DOHH2 (cell line): ENCODE data around the gene PNMA1.

Source experiments
- H3F3A ChIP-seq: fragments of 200-600 bp; sonication (generic), shearing (Covaris generic); 2 replicates; pipeline ENCODE4 v1.6.0; 2016; ENCODE audit warnings: antibody characterized with exemption, mild to moderate bottlenecking; ENCODE audit not compliant: control insufficient read depth, insufficient read depth
- H3K27ac ChIP-seq: fragments of 200-600 bp; sonication (generic); 2 replicates; pipeline ENCODE4 v1.5.1; 2014; ENCODE audit warnings: low read depth, mild to moderate bottlenecking, low read length, moderate library complexity
- H3K27me3 ChIP-seq: fragments of 200-600 bp; sonication (generic); 2 replicates; pipeline ENCODE4 v1.6.1; 2014; ENCODE audit warnings: mild to moderate bottlenecking, low read length, mixed read lengths; ENCODE audit not compliant: control insufficient read depth
- H3K36me3 ChIP-seq: fragments of 200-600 bp; sonication (generic); 2 replicates; pipeline ENCODE4 v1.6.1; 2014; ENCODE audit warnings: mild to moderate bottlenecking, low read length, moderate library complexity, mixed read lengths; ENCODE audit not compliant: control insufficient read depth
- H3K4me1 ChIP-seq: fragments of 200-600 bp; sonication (generic); 2 replicates; pipeline ENCODE4 v1.6.1; 2014; ENCODE audit warnings: mild to moderate bottlenecking, low read length, mixed read lengths; ENCODE audit not compliant: control insufficient read depth
- H3K4me2 ChIP-seq: fragments of 200-600 bp; sonication (generic); 2 replicates; pipeline ENCODE4 v1.6.0; 2014; ENCODE audit warnings: mild to moderate bottlenecking, low read length, moderate library complexity
- H3K4me3 ChIP-seq: fragments of 200-600 bp; sonication (generic); 2 replicates; pipeline ENCODE4 v1.5.1; 2014; ENCODE audit warnings: mild to moderate bottlenecking, low read length, mixed read lengths
- H3K79me2 ChIP-seq: fragments of 200-600 bp; sonication (generic); 2 replicates; pipeline ENCODE4 v1.6.1; 2014; ENCODE audit warnings: mild to moderate bottlenecking, low read length, mixed read lengths; ENCODE audit not compliant: control insufficient read depth
- H3K9me2 ChIP-seq: fragments of 200-600 bp; sonication (generic); replicated peaks from 2 replicates; pipeline ENCODE4 v1.6.1; 2014; ENCODE audit warnings: mild to moderate bottlenecking, low read length, mixed read lengths; ENCODE audit not compliant: control insufficient read depth
- H3K9me3 ChIP-seq: fragments of 200-600 bp; sonication (generic); 2 replicates; pipeline ENCODE4 v1.6.1; 2014; ENCODE audit warnings: antibody characterized with exemption, low read length, mixed read lengths; ENCODE audit not compliant: control insufficient read depth, insufficient read depth
- H4K20me1 ChIP-seq: fragments of 200-600 bp; sonication (generic); 2 replicates; pipeline ENCODE4 v1.6.0; 2014; ENCODE audit warnings: low read depth, mild to moderate bottlenecking, antibody characterized with exemption, low read length, moderate library complexity; ENCODE audit not compliant: control insufficient read depth, insufficient read depth
- EZH2phosphoT487 ChIP-seq: fragments of 200-600 bp; sonication (generic); IDR thresholded peaks from 2 replicates; pipeline ENCODE4 v1.6.1; 2017; ENCODE audit warnings: borderline replicate concordance, mild to moderate bottlenecking, antibody characterized with exemption, low read length, moderate library complexity, mixed read lengths
- TF ChIP-seq, protein P1 (sequence below): fragments of 200-600 bp; sonication (generic); IDR thresholded peaks from one replicate; pipeline ENCODE4 v1.5.1; 2014; ENCODE audit warnings: antibody characterized with exemption, mild to moderate bottlenecking, low read depth, low read length; ENCODE audit not compliant: poor library complexity, severe bottlenecking

PNMA1 gene

DNA sequence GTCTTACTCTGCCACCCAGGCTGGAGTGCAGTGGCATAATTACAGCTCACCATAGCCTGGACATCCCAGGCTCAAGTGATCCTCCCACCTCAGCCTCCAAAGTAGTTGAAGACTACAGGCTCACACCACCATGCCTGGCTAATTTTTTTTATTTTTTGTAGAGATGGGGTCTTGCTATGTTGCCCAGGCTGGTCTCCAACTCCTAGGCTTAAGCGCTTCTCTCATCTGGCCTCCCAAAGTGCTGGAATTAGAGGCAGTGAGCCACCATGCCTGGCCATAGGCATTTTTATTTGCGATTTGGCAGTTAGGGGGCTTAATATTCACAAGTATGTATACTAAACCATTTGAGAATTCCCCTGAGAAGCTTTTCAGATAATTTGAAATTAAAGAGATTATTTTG is 19.1 kb downstream of the PNMA1 start:
- Histone ChIP-seq H3K79me2 (no peaks in the 10 kb centered on the region), H3K9me3 (no peaks in the 10 kb centered on the region), H3K36me3 (no peaks in the 10 kb centered on the region), H3K9me2 (no peaks in the 10 kb centered on the region), H3K4me1 (no peaks in the 10 kb centered on the region), H3K27ac (no peak overlapping the region), H3F3A (no peaks in the 10 kb centered on the region), H3K4me3 (no peak overlapping the region), H4K20me1 (no peaks in the 10 kb centered on the region), H3K27me3 (no peaks in the 10 kb centered on the region), H3K4me2 (no peak overlapping the region)
- no peak for TF ChIP-seq EZH2phosphoT487
- TF ChIP-seq, protein P1, sequence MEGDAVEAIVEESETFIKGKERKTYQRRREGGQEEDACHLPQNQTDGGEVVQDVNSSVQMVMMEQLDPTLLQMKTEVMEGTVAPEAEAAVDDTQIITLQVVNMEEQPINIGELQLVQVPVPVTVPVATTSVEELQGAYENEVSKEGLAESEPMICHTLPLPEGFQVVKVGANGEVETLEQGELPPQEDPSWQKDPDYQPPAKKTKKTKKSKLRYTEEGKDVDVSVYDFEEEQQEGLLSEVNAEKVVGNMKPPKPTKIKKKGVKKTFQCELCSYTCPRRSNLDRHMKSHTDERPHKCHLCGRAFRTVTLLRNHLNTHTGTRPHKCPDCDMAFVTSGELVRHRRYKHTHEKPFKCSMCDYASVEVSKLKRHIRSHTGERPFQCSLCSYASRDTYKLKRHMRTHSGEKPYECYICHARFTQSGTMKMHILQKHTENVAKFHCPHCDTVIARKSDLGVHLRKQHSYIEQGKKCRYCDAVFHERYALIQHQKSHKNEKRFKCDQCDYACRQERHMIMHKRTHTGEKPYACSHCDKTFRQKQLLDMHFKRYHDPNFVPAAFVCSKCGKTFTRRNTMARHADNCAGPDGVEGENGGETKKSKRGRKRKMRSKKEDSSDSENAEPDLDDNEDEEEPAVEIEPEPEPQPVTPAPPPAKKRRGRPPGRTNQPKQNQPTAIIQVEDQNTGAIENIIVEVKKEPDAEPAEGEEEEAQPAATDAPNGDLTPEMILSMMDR, result no peak

DNA sequence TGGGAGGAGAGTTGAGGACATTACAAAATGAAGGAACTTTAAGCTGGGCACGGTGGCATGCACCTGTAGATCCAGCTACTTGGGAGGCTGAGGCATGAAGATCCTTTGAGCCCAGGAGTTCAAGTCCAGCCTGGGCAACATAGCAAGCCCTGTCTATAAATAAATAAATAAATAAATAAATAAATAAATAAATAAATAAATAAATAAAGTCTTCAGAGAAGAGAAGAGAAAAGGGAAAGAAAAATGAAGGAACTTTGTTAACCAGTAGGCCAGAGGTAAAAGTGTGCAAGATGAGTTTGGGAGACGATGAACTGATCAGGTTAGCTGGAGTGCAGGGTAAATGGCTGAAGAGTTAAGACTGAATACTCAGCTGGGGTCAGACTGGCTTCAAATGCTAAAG is 20.1 kb downstream of the PNMA1 start:
- TF ChIP-seq, protein P1, result no peak
- TF ChIP-seq EZH2phosphoT487, result no peak
- Histone ChIP-seq H3F3A (no peaks in the 10 kb centered on the region), H3K79me2 (no peaks in the 10 kb centered on the region), H3K4me1 (no peaks in the 10 kb centered on the region), H3K36me3 (no peaks in the 10 kb centered on the region), H3K4me3 (no peak overlapping the region), H3K27me3 (no peaks in the 10 kb centered on the region), H3K4me2 (no peak overlapping the region), H3K9me3 (no peaks in the 10 kb centered on the region), H4K20me1 (no peaks in the 10 kb centered on the region), H3K9me2 (no peaks in the 10 kb centered on the region), H3K27ac (no peak overlapping the region)

DNA sequence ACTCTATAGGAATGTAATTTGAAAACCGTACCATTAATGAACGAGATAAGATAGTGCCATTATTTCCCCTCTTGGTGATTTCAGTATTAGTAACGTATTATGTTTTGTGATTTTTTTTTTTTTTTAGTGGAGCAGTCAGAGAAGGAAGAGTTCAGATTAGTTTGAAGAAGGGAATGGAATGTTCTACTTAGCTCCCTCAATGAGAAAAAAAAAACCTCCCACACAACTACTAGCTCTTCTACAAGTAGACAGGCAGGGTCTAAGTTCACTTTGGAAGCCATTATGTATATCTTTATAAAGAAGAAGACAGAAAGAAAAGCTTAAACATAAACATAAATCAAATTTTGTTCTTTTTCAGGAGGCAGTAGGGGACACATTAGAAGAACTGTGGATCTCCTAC is 27.3 kb downstream of the PNMA1 start:
- H3K27me3 ChIP-seq, result no peaks in the 10 kb centered on the region
- H3K9me2 ChIP-seq, result no peaks in the 10 kb centered on the region
- H3F3A ChIP-seq, result no peaks in the 10 kb centered on the region
- no peak overlapping the region for H3K27ac ChIP-seq
- H3K4me2 ChIP-seq, result no peak overlapping the region
- H4K20me1 ChIP-seq, result no peaks in the 10 kb centered on the region
- H3K36me3 ChIP-seq, result no peaks in the 10 kb centered on the region
- H3K4me1 ChIP-seq, result no peaks in the 10 kb centered on the region
- no peak overlapping the region for H3K4me3 ChIP-seq
- H3K9me3 ChIP-seq, result no peaks in the 10 kb centered on the region
- TF ChIP-seq, protein P1, result no peak
- no peaks in the 10 kb centered on the region for H3K79me2 ChIP-seq

DNA sequence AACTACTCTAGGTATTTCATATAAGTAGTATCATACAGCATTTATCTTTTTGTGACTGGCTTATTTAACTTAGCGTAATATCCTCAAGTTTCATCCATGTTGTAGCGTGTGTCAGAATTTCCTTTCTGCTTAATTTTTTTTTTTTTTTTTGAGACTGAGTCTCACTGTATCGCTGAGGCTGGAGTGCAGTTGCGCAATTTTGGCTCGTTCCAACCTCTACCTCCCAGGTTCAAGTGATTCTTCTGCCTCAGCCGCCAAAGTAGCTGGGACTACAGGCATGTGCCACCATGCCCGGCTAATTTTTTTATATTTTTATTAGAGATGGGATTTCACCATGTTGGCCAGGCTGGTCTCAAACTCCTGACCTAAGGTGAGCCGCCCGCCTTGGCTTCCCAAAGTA is 28.9 kb downstream of the PNMA1 start:
- Histone ChIP-seq H3K79me2 (no peaks in the 10 kb centered on the region), H3K27me3 (no peaks in the 10 kb centered on the region), H3K27ac (no peak overlapping the region), H3K4me1 (no peaks in the 10 kb centered on the region), H3K9me3 (no peaks in the 10 kb centered on the region), H3F3A (no peaks in the 10 kb centered on the region), H3K36me3 (no peaks in the 10 kb centered on the region), H3K9me2 (no peaks in the 10 kb centered on the region), H3K4me3 (no peak overlapping the region), H3K4me2 (no peak overlapping the region), H4K20me1 (no peaks in the 10 kb centered on the region)
- TF ChIP-seq EZH2phosphoT487, result no peak
- TF ChIP-seq, protein P1, result no peak
